AG09309 (cell line): ENCODE data around the gene ATG2A.

Source experiments
- DNase-seq: peaks from one replicate; pipeline ENCODE4 v3.0.0-alpha.2; 2010; ENCODE audit warnings: low read depth
- H3K4me3 ChIP-seq: 2 replicates; pipeline ENCODE4 v1.5.1; 2011; ENCODE audit warnings: mild to moderate bottlenecking, low read depth, low read length, moderate library complexity; ENCODE audit not compliant: control insufficient read depth
- TF ChIP-seq, protein P1 (sequence below): IDR thresholded peaks from 2 replicates; pipeline ENCODE4 v1.5.1; 2011; ENCODE audit warnings: mild to moderate bottlenecking, low read depth, low read length, inconsistent platforms; ENCODE audit not compliant: insufficient read depth, control insufficient read depth; ENCODE audit errors: missing control alignments

ATG2A gene

GRCh38 chr11:64924910-64925284, 7.9 kb upstream of the ATG2A start:
- no peak for DNase-seq
- peak overlapping the region; percentile 88 for H3K4me3 ChIP-seq
- TF ChIP-seq, protein P1, sequence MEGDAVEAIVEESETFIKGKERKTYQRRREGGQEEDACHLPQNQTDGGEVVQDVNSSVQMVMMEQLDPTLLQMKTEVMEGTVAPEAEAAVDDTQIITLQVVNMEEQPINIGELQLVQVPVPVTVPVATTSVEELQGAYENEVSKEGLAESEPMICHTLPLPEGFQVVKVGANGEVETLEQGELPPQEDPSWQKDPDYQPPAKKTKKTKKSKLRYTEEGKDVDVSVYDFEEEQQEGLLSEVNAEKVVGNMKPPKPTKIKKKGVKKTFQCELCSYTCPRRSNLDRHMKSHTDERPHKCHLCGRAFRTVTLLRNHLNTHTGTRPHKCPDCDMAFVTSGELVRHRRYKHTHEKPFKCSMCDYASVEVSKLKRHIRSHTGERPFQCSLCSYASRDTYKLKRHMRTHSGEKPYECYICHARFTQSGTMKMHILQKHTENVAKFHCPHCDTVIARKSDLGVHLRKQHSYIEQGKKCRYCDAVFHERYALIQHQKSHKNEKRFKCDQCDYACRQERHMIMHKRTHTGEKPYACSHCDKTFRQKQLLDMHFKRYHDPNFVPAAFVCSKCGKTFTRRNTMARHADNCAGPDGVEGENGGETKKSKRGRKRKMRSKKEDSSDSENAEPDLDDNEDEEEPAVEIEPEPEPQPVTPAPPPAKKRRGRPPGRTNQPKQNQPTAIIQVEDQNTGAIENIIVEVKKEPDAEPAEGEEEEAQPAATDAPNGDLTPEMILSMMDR, result no peak

- peak; percentile 77 for DNase-seq
- TF ChIP-seq, protein P1, result no peak
- peak within 1 kb of the TSS; percentile 88 for H3K4me3 ChIP-seq
These were observed 7.2 kb upstream of the ATG2A start, which contains the start of gene PPP2R5B for GRCh38 chr11:64923944-64924909. TSS of gene PPP2R5B (plus strand) at chr11:64924689. CDS start at chr11:64925735, 1,046 bp downstream.

- TF ChIP-seq, protein P1, result no peak
- no peak for DNase-seq
- no peak overlapping the region for H3K4me3 ChIP-seq
These were observed 6.2 kb upstream of the ATG2A start for GRCh38 chr11:64923151-64923661.

GRCh38 chr11:64921384-64921783, 4.4 kb upstream of the ATG2A start:
- no peak overlapping the region for H3K4me3 ChIP-seq
- TF ChIP-seq, protein P1, result no peak
- DNase-seq, result no peak

DNA sequence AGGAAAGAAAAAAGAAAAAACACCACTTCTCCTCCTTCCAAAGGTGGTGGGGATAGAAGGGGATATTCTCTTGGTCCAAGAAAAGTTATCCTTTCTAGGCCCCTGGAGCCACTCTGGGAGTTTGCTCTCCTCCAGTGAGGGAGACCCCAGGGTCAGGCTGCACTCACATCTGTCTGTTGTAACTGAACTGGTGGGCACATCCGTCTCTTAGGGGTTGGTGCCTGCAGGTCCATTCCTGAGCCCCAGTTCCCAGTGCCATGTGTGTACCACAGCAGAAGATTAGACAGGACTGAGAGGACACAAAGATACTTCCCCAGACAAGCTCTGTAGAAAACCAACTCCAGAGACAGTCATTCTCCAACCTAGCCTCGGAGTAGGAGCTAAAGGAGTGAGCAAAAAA, 3.1 kb upstream of the ATG2A start:
- DNase-seq, result no peak
- no peak overlapping the region for H3K4me3 ChIP-seq
- TF ChIP-seq, protein P1, result no peak

GRCh38 chr11:64919627-64920026, 2.6 kb upstream of the ATG2A start:
- TF ChIP-seq, protein P1, result no peak
- H3K4me3 ChIP-seq, result no peak overlapping the region
- DNase-seq, result no peak
